Kidney (tissue), 22 donors: ENCODE results near the gene CELF4. TPM values are rescaled to one million over a fixed set of nuclear protein-coding genes. Genes with fewer than 3 reads are reported as not detected.

Source experiments
- DNase-seq, 5 donors: peaks; one replicate each; pipeline ENCODE4 v3.0.0-alpha.2; 2013 to 2020
- FAIRE-seq: peaks from 2 replicates; lab custom pipeline; 2012; peaks lifted over from hg19 to GRCh38; lab: Jason Lieb, UNC
- H3K27ac ChIP-seq, 2 donors: one replicate each; pipeline ENCODE4 v1.7.0; 2013; ENCODE audit warnings: low read depth in 2 of 2, low read length in 2 of 2, inconsistent platforms in 1 of 2
- H3K27me3 ChIP-seq: one replicate; pipeline ENCODE4 v1.7.1; 2013; ENCODE audit warnings: low read length, inconsistent platforms; ENCODE audit not compliant: control insufficient read depth, insufficient read depth
- H3K36me3 ChIP-seq, 3 donors: one replicate each; pipeline versions ENCODE4 v1.7.0 to v1.7.1; 2013; ENCODE audit warnings: low read length in 3 of 3, control low read depth in 1 of 3, inconsistent platforms in 1 of 3; ENCODE audit not compliant: insufficient read depth in 3 of 3, control insufficient read depth in 2 of 3
- H3K4me1 ChIP-seq, 3 donors: one replicate each; pipeline versions ENCODE4 v1.7.0 to v1.7.1; 2013; ENCODE audit warnings: low read length in 3 of 3, inconsistent platforms in 1 of 3, low read depth in 1 of 3; ENCODE audit not compliant: control insufficient read depth in 2 of 3, insufficient read depth in 2 of 3
- H3K4me3 ChIP-seq, 3 donors: one replicate each; pipeline versions ENCODE4 v1.7.0 to v1.8.1; 2013; ENCODE audit warnings: low read length in 3 of 3, control low read depth in 1 of 3, inconsistent platforms in 1 of 3
- H3K9ac ChIP-seq, 3 donors: one replicate each; pipeline versions ENCODE4 v1.7.0 to v1.7.1; 2013; ENCODE audit warnings: low read length in 3 of 3, control low read depth in 1 of 3, inconsistent platforms in 1 of 3
- H3K9me3 ChIP-seq, 3 donors: one replicate each; pipeline versions ENCODE4 v1.7.0 to v1.7.1; 2013; ENCODE audit warnings: low read length in 3 of 3, control low read depth in 1 of 3, inconsistent platforms in 1 of 3; ENCODE audit not compliant: control insufficient read depth in 2 of 3, insufficient read depth in 1 of 3
- CTCF ChIP-seq: IDR thresholded peaks from 3 replicates; pipeline ENCODE4 v1.5.1; 2012; ENCODE audit warnings: mild to moderate bottlenecking, moderate library complexity, borderline replicate concordance; ENCODE audit not compliant: insufficient read depth; ENCODE audit errors: extremely low read depth
- intact Hi-C: fragments of 100-400 bp; cut with DNase I; formaldehyde crosslinking; loops from one replicate; pipeline ENCODE4 v1.11.1; 2022
- long read RNA-seq, 10 donors: library from polyadenylated mRNA in 1 of 10; unstranded in 1 of 10; transcript quantifications; one replicate each; pipeline ENCODE4 v2.0.0 and lab custom pipeline, GENCODE V29; 2021 to 2026
- polyA plus RNA-seq: library from polyadenylated mRNA; stranded (reverse); fragments of 350-450 nt; fragmentation: Illumina TruSeq; extraction: RNeasy Lipid Tissue Mini Kit (QIAGEN cat#74804); gene quantifications from one replicate; pipeline ENCODE4 v1.2.3, GENCODE V29; 2014; ENCODE audit warnings: low read depth, low replicate concordance; ENCODE audit not compliant: insufficient read depth
- total RNA-seq: library from RNA; stranded (reverse); fragmentation: NEBNext Ultra II Directional; extraction: Animal tissue kit (Norgen Biotek cat#: 25700); gene quantifications from one replicate; pipeline ENCODE4 v1.2.1, GENCODE V29; 2021
- donor health status: control.
- donor health status: control.
- donor health status: control.
- donor health status: control.
- donor health status: control.
- donor health status: DM: yes; HTN: yes; CAD: no.
- donor health status: Normal renal cell carcinoma (clear cell type).

The CELF4 gene
- total RNA-seq (0.85 TPM), polyA plus RNA-seq (1.5 TPM)
- long read RNA-seq, donor 1, result 0 reads
- long read RNA-seq, donor 2, result 0 reads
- long read RNA-seq, donor 3, partial matches to known transcripts, result 0 of 2 reads
- long read RNA-seq, donor 3, other reads (novel, unspliced or antisense), result 0 of 2 reads
- long read RNA-seq, donor 4, partial matches to known transcripts, result 0 of 2 reads
- long read RNA-seq, donor 4, other reads (novel, unspliced or antisense), result 0 of 2 reads
- long read RNA-seq, donor 5, result 0 reads
- long read RNA-seq, donor 6, partial matches to known transcripts, result 0 of 1 reads
- long read RNA-seq, donor 6, other reads (novel, unspliced or antisense), result 0 of 1 reads
- long read RNA-seq, donor 7, partial matches to known transcripts, result 0 of 4 reads
- long read RNA-seq, donor 7, other reads (novel, unspliced or antisense), result 4 of 4 reads
- long read RNA-seq, donor 8, partial matches to known transcripts, result 0 of 1 reads
- long read RNA-seq, donor 8, other reads (novel, unspliced or antisense), result 0 of 1 reads
- long read RNA-seq, donor 9, result 0 reads
- long read RNA-seq, donor 10, partial matches to known transcripts, result 0 of 1 reads
- long read RNA-seq, donor 10, other reads (novel, unspliced or antisense), result 0 of 1 reads

DNA sequence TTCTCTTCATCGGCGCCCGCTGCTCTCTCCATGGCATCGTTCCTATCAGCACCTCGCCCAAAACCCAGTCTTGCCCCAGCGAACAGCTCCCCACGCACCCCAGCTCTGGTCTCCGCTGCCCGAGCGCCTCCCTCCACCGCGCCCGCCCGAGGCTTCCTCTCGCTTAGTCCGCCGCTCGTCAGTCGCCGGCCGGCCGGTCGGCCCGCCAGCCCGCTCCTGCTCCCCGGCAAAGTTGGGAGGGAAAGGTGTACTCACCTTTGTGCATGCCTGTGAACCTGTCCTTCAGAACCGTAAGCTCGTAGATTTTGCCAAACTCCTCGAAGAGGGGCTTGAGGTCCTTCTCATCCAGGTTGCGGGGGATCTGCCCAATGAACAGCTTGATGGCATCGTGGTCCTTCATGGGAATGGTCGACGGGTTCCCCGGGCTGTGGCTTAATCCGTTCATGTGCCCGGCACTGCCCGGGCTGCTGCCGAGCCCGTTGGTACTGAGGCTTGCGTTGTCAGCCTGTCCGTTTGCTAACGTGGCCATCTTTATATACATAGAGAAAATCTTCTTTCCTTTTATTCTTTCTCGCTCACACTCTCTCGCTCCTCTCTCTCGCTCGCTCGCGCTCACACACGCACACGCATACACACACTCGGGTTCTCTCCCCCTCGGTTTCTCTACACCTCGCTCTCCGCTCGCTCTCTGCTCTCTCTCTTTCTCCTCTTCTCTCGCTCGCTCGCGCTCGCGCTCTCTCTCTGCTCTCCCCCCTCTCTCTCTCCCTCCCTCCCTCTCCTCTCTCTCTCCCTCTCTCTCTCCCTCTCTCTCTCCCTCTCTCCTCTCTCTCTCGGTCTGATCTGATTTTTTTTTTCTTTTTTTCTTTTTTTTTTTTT, at the start of gene CELF4:
CELF4 (minus strand) TSS at position 698 of the 876 bp plus-strand sequence.
- no peak for FAIRE-seq
- Histone ChIP-seq H3K4me1 (peaks cover 0 to 11% (median 0%) of the 10 kb centered on the region in 3 donors), H3K27me3 (peaks cover 22% of the 10 kb centered on the region), H3K9me3 (no peaks in the 10 kb centered on the region), H3K4me3 (peak within 1 kb of the TSS; percentile 50 to 76 (median 67)), H3K9ac (peak within 1 kb of the TSS in 1 of 3 donors; percentile 74), H3K36me3 (no peaks in the 10 kb centered on the region), H3K27ac (no peak within 1 kb of the TSS)
- peak in 3 of 5 donors; percentile 24 to 37 (median 34) for DNase-seq
- intact Hi-C loops, result no loop called here
- no peak for TF ChIP-seq CTCF

GRCh38 chr18:37613253-37613565, 47.6 kb upstream of the CELF4 start:
- Histone ChIP-seq H3K27me3 (no peaks in the 10 kb centered on the region), H3K27ac (no peak overlapping the region), H3K9me3 (no peaks in the 10 kb centered on the region), H3K4me3 (no peak overlapping the region), H3K9ac (no peak overlapping the region), H3K36me3 (no peaks in the 10 kb centered on the region), H3K4me1 (no peaks in the 10 kb centered on the region)
- TF ChIP-seq CTCF, result no peak
- no peak for DNase-seq
- no peak for FAIRE-seq
- intact Hi-C loops, result no loop called here

DNA sequence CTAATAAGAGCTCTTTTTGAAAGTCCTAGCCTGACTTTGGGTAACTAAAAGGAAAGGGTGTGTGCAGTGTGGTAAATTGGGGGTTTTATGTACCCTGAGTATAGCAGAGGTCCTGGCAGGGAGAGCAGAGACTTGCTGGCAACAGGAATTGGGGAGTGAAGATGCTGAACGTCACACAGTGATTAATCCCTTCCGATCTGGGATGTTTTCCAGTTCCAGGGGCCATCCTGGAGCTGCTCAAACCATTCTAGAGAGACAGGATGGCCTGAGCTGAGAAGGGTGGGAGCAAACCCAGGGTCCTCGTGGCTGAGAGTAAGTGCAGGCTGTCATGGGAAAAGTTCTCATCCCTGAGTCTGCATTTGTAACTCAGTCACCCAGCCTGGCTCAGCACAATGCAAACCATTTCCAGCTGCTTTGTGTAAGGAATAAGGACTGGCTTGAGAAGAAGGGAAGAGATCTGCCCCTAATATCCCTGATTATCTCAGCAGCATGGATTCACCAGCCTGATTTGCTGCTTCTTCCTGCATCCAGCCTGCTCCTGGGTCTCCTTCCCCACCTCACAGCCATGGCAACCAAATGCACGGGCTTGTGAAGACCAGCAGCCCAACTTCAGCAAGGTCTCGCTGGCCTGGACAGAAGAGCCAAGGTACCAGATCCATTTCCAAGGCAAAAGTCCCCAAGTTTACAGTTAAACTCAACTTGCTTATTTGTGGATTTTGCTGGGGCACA, 47.1 kb upstream of the CELF4 start:
- H3K4me3 ChIP-seq, result no peak overlapping the region
- no peaks in the 10 kb centered on the region for H3K36me3 ChIP-seq
- DNase-seq (peak in 3 of 5 donors; percentile 15 to 72 (median 39)), FAIRE-seq (no peak)
- no peaks in the 10 kb centered on the region for H3K9me3 ChIP-seq
- intact Hi-C loops, result no loop called here
- H3K27ac ChIP-seq, result no peak overlapping the region
- H3K27me3 ChIP-seq, result no peaks in the 10 kb centered on the region
- H3K4me1 ChIP-seq, result no peaks in the 10 kb centered on the region
- TF ChIP-seq CTCF, result no peak
- H3K9ac ChIP-seq, result no peak overlapping the region
